ENCODE measurements around the gene MAT1A.
"Not testable (repeated sequence)": the region's sequence is repeated elsewhere in the genome, so short reads cannot be mapped to it uniquely, and the experiment has no call there.

MAT1A gene

DNA sequence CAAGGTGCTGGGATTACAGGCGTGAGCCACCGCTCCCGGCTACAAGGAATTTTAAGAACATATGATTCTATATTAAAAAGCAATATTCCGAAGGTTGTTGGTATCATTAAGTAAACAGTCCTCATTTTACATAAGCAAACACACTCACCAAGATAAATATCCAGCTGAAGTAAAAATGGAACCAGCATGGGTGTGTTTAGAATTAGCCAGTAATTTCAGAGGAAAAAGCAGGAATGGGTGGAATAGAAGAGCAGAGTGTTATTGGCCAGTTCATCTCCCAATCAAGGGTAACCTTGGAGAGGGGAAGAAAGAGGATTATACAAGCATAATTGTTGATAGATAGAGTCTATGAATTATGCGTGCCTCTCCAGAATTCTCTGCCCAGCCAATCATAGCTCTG, 31.7 kb upstream of the MAT1A start:
- no peak for DNase-seq (ENCODE audit: insufficient read length, low spot score)
- FAIRE-seq = no peak
- TF ChIP-seq, protein P1, sequence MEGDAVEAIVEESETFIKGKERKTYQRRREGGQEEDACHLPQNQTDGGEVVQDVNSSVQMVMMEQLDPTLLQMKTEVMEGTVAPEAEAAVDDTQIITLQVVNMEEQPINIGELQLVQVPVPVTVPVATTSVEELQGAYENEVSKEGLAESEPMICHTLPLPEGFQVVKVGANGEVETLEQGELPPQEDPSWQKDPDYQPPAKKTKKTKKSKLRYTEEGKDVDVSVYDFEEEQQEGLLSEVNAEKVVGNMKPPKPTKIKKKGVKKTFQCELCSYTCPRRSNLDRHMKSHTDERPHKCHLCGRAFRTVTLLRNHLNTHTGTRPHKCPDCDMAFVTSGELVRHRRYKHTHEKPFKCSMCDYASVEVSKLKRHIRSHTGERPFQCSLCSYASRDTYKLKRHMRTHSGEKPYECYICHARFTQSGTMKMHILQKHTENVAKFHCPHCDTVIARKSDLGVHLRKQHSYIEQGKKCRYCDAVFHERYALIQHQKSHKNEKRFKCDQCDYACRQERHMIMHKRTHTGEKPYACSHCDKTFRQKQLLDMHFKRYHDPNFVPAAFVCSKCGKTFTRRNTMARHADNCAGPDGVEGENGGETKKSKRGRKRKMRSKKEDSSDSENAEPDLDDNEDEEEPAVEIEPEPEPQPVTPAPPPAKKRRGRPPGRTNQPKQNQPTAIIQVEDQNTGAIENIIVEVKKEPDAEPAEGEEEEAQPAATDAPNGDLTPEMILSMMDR (IDR thresholded peaks at IDR 0.05; ENCODE audit: insufficient read depth, missing control alignments) = no peak

DNA sequence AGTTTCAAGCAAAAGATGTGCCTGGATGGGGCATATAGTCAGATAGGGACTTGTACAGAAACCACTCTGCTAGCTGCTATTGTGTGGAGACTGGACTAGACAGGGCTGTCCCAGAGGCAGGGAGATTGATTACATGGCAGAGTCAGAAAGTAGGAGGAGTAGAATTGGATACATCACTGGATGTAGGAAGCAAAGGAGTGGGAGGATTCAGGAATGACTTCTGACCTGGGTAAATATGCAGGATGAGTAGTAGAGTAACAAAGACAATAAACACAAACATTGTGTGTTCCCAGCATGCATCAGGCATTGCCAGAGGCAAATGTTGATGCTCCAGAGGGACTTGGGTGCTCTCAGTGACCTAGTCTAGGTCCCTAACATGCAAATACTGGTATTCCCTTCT, 30.9 kb upstream of the MAT1A start:
- TF ChIP-seq, protein P1 (IDR thresholded peaks at IDR 0.05; ENCODE audit: insufficient read depth, missing control alignments) = no peak
- no peak for DNase-seq (ENCODE audit: insufficient read length, low spot score)
- FAIRE-seq = no peak

DNA sequence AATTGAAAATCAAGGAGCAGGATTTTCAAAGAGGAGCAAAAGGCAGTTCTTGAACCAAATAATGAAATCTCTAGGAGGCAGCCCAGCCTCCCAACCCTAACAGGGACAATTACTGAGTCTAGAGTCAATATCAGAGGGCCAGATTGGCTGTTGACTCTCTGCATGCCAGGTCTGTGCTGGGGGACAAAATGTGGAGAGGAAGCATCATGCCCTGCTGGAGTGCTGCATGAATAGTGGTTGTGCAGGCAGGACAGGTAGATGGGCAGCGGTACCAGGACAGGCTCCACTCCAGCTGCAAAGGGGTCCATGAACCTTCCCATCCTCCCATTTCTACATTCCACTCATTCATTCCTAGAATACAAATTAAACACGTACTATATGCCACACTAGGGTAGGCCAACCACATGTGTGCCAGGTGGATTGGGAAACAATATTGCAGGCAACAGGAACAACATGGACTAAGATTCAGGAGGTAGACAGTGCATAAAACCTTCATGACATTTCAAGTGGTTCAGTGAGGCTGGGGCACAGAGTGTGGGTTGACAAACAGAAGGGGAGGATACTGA, 30.4 kb upstream of the MAT1A start:
- no peak for DNase-seq (ENCODE audit: insufficient read length, low spot score)
- no peak for FAIRE-seq
- TF ChIP-seq, protein P1 (IDR thresholded peaks at IDR 0.05; ENCODE audit: insufficient read depth, missing control alignments) = no peak

DNA sequence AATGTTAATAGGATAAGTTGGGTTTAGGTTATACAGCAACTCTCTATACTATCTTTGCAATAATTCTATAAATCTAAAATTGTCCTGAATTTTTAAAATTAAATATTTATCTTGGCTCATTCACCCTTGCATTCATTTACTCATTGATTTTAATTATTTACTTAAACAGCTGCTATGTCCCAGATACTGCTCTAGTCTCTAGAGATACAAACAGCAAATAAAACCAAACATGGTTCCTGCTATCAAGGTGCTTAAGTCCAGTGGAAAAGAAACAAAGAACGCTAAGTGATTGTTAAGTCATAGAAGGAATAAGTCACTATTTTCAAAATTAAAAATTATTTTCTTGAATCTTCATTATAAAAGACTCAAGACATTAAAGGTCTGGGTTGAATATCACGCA, 29.9 kb upstream of the MAT1A start:
- TF ChIP-seq, protein P1 (IDR thresholded peaks at IDR 0.05; ENCODE audit: insufficient read depth, missing control alignments) = no peak
- no peak for FAIRE-seq
- no peak for DNase-seq (ENCODE audit: insufficient read length, low spot score)

DNA sequence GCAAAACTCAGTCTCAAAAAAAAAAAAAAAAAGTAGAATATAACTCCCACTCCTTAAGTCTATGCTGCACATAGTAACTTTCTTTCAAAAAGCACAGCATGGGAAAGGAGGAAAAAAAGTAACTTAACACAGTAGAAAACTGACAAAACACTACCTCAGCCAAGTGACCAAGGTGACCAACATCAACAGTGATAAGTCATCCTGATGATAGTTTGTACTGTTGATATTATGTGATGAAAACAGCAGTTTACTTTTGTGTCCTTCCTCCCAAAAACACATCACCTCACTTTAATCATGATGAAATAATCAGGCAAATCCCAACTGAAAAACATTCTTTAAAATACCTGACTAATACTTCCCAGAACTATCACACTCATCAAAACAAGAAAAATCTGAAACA, 29.3 kb upstream of the MAT1A start:
- DNase-seq (ENCODE audit: insufficient read length, low spot score) (no peak), FAIRE-seq (no peak)
- TF ChIP-seq, protein P1 (IDR thresholded peaks at IDR 0.05; ENCODE audit: insufficient read depth, missing control alignments) = no peak

DNA sequence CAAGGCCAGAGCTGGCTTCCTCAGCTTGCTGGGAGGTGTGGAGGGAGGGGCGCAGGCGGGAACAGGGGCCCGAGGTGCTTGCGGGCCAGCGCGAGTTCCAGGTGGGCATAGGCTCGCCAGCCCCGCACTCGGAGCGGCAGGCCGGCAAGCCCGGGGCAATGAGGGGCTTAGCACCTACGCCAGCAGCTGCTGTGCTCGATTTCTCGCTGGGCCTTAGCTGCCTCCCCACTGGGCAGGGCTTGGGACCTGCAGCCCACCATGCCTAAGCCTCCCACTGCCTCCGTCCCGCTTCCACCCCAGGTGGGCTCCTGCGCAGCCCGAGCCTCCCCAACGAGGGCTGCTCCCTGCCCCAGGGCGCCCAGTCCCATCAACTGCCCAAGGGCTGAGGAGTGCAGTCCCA, 25.9 kb upstream of the MAT1A start:
- TF ChIP-seq, protein P1 (IDR thresholded peaks at IDR 0.05; ENCODE audit: insufficient read depth, missing control alignments) = no peak
- no peak for FAIRE-seq

DNA sequence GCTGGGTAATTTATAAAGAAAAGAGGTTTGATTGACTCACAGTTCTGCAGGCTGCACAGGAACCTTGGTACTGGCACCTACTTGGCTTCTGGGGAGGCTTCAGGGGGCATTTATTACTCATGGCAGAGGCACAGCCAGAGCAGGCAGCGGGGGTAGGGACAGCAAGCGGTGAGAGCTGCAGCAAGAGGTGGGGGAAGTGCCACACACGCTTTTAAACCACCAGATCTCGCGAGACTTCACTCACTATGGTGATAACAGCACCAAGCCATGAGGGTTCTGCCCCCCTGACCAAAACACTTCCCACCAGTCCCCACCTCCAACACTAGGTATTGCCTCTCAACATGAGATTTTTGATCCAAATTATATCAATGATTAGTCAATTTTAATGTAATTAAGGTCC, 24.1 kb upstream of the MAT1A start:
- DNase-seq (ENCODE audit: insufficient read length, low spot score) (no peak), FAIRE-seq (no peak)
- TF ChIP-seq, protein P1 (IDR thresholded peaks at IDR 0.05; ENCODE audit: insufficient read depth, missing control alignments) = no peak

More for the DNA sequence above, 25.9 kb upstream of the MAT1A start:
- no peak for DNase-seq (ENCODE audit: insufficient read length, low spot score)

DNA sequence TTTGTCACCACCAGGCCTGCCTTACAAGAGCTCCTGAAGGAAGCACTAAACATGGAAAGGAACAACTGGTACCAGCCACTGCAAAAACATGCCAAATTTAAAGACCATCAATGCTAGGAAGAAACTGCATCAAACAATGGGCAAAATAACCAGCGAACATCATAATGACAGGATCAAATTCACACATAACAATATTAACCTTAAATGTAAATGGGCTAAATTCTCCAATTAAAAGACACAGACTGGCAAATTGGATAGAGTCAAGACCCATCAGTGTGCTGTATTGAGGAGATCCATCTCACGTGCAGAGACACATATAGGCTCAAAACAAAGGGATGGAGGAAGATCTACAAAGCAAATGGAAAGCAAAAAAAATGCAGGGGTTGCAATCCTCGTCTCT, 16.5 kb upstream of the MAT1A start:
- DNase-seq (ENCODE audit: insufficient read length, low spot score); FAIRE-seq: not testable (repeated sequence)
